Natural killer cell (primary cell): Measurements from ENCODE around the gene PSAP. TPM values are rescaled to one million over a fixed set of nuclear protein-coding genes. Genes with fewer than 3 reads are reported as not detected.

Source experiments
- ATAC-seq, 3 donors: fragments of 150-1000 bp in 2 of 3; fragments of 200-7000 bp in 1 of 3; cut with Tn5 transposase; 1 replicate in 1 of 3; 2 replicates in 2 of 3; pipeline ENCODE4 v1.10.0; 2021; ENCODE audit warnings: mild to moderate bottlenecking in 2 of 3, moderate library complexity in 2 of 3
- DNase-seq, 2 donors: peaks; one replicate each; pipeline versions ENCODE4 v3.0.0 to v3.0.0-alpha.2; 2013 to 2021; ENCODE audit warnings: mixed read lengths in 1 of 2
- H3K27ac ChIP-seq: one replicate; pipeline ENCODE4 v1.5.1; 2013; ENCODE audit warnings: mild to moderate bottlenecking, low read length
- H3K27me3 ChIP-seq: one replicate; pipeline ENCODE4 v1.6.1; 2013; ENCODE audit warnings: low read length; ENCODE audit not compliant: control insufficient read depth, insufficient read depth
- H3K36me3 ChIP-seq: one replicate; pipeline ENCODE4 v1.6.1; 2013; ENCODE audit warnings: low read length; ENCODE audit not compliant: control insufficient read depth, insufficient read depth
- H3K4me1 ChIP-seq: one replicate; pipeline ENCODE4 v1.6.1; 2013; ENCODE audit warnings: low read length; ENCODE audit not compliant: control insufficient read depth, insufficient read depth
- H3K4me3 ChIP-seq: one replicate; pipeline ENCODE4 v1.5.1; 2013; ENCODE audit warnings: low read length
- H3K9me3 ChIP-seq: one replicate; pipeline ENCODE4 v1.6.1; 2013; ENCODE audit warnings: low read length; ENCODE audit not compliant: control insufficient read depth, insufficient read depth
- H3K27ac Mint-ChIP-seq, 2 donors: one replicate each; pipeline ENCODE4 v1.8.0; 2022; ENCODE audit warnings: mild to moderate bottlenecking in 2 of 2, mixed read lengths in 2 of 2, moderate library complexity in 1 of 2
- H3K27me3 Mint-ChIP-seq, 2 donors: one replicate each; pipeline ENCODE4 v1.8.0; 2022; ENCODE audit warnings: low read depth in 2 of 2, mixed read lengths in 2 of 2
- H3K36me3 Mint-ChIP-seq: one replicate; pipeline ENCODE4 v1.8.0; 2022; ENCODE audit warnings: mixed read lengths
- H3K4me1 Mint-ChIP-seq, 2 donors: one replicate each; pipeline ENCODE4 v1.8.0; 2022; ENCODE audit warnings: mixed read lengths in 2 of 2
- H3K4me3 Mint-ChIP-seq: one replicate; pipeline ENCODE4 v1.8.0; 2022; ENCODE audit warnings: mild to moderate bottlenecking, moderate library complexity, mixed read lengths
- H3K9me3 Mint-ChIP-seq, 2 donors: one replicate each; pipeline ENCODE4 v1.8.0; 2022; ENCODE audit warnings: mixed read lengths in 2 of 2
- whole genome bisulfite sequencing: methylation state at CpG from one replicate; pipeline ENCODE4 v1.1.7; 2013; ENCODE audit warnings: missing lambda C conversion rate; ENCODE audit not compliant: insufficient coverage; 5-methylcytosine and 5-hydroxymethylcytosine counted together
- intact Hi-C: fragments of 100-400 bp; cut with micrococcal nuclease; formaldehyde crosslinking; loops from one replicate; pipeline ENCODE4 v1.14.2; 2022
- total RNA-seq, 4 donors: library from RNA; stranded (reverse); fragments of 120-200 nt in 1 of 4; gene quantifications; one replicate each; pipeline versions ENCODE4 v1.2.3 to v1.2.4, GENCODE V29; 2013 to 2022
- TF ChIP-seq, protein P1 (sequence below): fragments of 200-600 bp; IDR thresholded peaks from one replicate; pipeline ENCODE4 v1.8.0; 2022; ENCODE audit warnings: antibody characterized with exemption

Gene PSAP
- total RNA-seq, 3 donors from 2014 or later (not counting 1 experiment from before 2014, with no cell fraction given) = 324 to 488 (median 428) TPM

- Mint-ChIP-seq H3K4me3 (no peak overlapping the region), H3K36me3 (no peaks in the 10 kb centered on the region), H3K27me3 (peaks cover 5 to 7% of the 10 kb centered on the region in 2 donors), H3K27ac (no peak overlapping the region), H3K9me3 (no peaks in the 10 kb centered on the region), H3K4me1 (peaks cover 6% of the 10 kb centered on the region in 2 donors)
- TF ChIP-seq, protein P1, sequence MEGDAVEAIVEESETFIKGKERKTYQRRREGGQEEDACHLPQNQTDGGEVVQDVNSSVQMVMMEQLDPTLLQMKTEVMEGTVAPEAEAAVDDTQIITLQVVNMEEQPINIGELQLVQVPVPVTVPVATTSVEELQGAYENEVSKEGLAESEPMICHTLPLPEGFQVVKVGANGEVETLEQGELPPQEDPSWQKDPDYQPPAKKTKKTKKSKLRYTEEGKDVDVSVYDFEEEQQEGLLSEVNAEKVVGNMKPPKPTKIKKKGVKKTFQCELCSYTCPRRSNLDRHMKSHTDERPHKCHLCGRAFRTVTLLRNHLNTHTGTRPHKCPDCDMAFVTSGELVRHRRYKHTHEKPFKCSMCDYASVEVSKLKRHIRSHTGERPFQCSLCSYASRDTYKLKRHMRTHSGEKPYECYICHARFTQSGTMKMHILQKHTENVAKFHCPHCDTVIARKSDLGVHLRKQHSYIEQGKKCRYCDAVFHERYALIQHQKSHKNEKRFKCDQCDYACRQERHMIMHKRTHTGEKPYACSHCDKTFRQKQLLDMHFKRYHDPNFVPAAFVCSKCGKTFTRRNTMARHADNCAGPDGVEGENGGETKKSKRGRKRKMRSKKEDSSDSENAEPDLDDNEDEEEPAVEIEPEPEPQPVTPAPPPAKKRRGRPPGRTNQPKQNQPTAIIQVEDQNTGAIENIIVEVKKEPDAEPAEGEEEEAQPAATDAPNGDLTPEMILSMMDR = no peak
- intact Hi-C loops = no loop called here
- Histone ChIP-seq H3K27me3 (peaks cover 4% of the 10 kb centered on the region), H3K36me3 (no peaks in the 10 kb centered on the region), H3K4me3 (no peak overlapping the region), H3K9me3 (no peaks in the 10 kb centered on the region), H3K4me1 (peaks cover 24% of the 10 kb centered on the region), H3K27ac (no peak overlapping the region)
- DNase-seq (no peak), ATAC-seq (no peak)
- 20% methylated on average over 8 of the region's 8 CpGs for WGBS
Observed at GRCh38 chr10:71893920-71894319, 42.9 kb upstream of the PSAP start.

DNA sequence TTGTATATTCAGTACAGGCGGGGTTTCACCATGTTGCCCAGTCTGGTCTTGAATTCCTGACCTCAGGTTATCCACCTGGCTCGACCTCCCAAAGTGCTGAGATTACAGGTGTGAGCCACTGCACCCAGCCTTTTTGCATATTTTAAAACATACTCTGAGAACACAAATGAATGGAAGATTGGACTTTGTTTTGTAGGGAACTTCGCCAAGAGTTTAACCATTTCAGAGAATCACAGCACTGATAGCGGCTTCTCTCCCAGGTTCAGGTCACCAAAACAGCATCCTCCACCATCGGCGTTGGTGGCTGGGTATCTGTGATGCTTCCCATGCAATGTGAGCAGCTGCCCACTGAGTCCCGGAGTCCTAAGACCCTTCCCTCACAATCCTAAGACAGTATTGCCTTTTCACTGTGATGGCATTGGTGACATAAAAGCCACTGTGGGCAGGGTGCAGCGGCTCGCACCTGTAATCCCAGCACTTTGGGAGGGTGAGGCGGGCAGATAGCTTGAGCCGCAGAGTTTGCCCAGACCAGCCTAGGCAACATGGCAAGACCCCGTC, 42.3 kb upstream of the PSAP start:
- Mint-ChIP-seq H3K36me3 (no peaks in the 10 kb centered on the region), H3K4me1 (peaks cover 9 to 11% of the 10 kb centered on the region in 2 donors), H3K27me3 (peaks cover 9 to 12% of the 10 kb centered on the region in 2 donors), H3K27ac (no peak overlapping the region), H3K4me3 (no peak overlapping the region), H3K9me3 (no peaks in the 10 kb centered on the region)
- TF ChIP-seq, protein P1 = no peak
- Histone ChIP-seq H3K36me3 (no peaks in the 10 kb centered on the region), H3K9me3 (no peaks in the 10 kb centered on the region), H3K4me1 (peaks cover 29% of the 10 kb centered on the region), H3K27me3 (peaks cover 4% of the 10 kb centered on the region), H3K27ac (no peak overlapping the region), H3K4me3 (no peak overlapping the region)
- no peak for ATAC-seq
- 94% methylated on average over 10 of the region's 12 CpGs for WGBS
- intact Hi-C loops = no loop called here
- DNase-seq = no peak

- Mint-ChIP-seq H3K4me1 (peaks cover 9 to 11% of the 10 kb centered on the region in 2 donors), H3K27ac (no peak overlapping the region), H3K36me3 (no peaks in the 10 kb centered on the region), H3K9me3 (no peaks in the 10 kb centered on the region), H3K27me3 (peaks cover 14 to 20% of the 10 kb centered on the region in 2 donors), H3K4me3 (no peak overlapping the region)
- 86% methylated on average over 7 of the region's 7 CpGs for WGBS
- H3K36me3 ChIP-seq = no peaks in the 10 kb centered on the region
- H3K4me3 ChIP-seq = no peak overlapping the region
- H3K4me1 ChIP-seq = peaks cover 36% of the 10 kb centered on the region
- H3K27me3 ChIP-seq = peaks cover 4% of the 10 kb centered on the region
- TF ChIP-seq, protein P1 = no peak
- no peaks in the 10 kb centered on the region for H3K9me3 ChIP-seq
- no peak for ATAC-seq
- H3K27ac ChIP-seq = no peak overlapping the region
- intact Hi-C loops = no loop called here
- DNase-seq = no peak
Observed at GRCh38 chr10:71891437-71891836, 40.4 kb upstream of the PSAP start.
